ENCODE measurements around the gene PEX13. TPM values are rescaled to one million over a fixed set of nuclear protein-coding genes. Genes with fewer than 3 reads are reported as not detected.

PEX13 gene
- polyA plus RNA-seq, 1 experiment, result 11.7 TPM

- TF ChIP-seq CTCF (IDR thresholded peaks at IDR 0.05; ENCODE audit: insufficient read depth, low read depth, low read length), result no peak
- no peak for DNase-seq (ENCODE audit: low read depth)
- Histone ChIP-seq H3K4me3 (ENCODE audit: low read depth, low read length) (peak overlapping the region; percentile 50), H3K27me3 (ENCODE audit: control insufficient read depth, insufficient read depth, low read length) (no peaks in the 10 kb centered on the region), H3K36me3 (ENCODE audit: control insufficient read depth, insufficient read depth, low read length) (0 out of 2 replicates have a peak, but pooled peaks cover 3% of the 10 kb centered on the region)
- ChIA-PET CTCF (no interaction called here), POLR2A (no interaction called here)
Measured at GRCh38 chr2:61016392-61017002, 1.0 kb upstream of the PEX13 start.

- ChIA-PET POLR2A (no interaction called here), CTCF (no interaction called here)
- no peak for DNase-seq (ENCODE audit: low read depth)
- no peak for TF ChIP-seq CTCF (IDR thresholded peaks at IDR 0.05; ENCODE audit: insufficient read depth, low read depth, low read length)
- Histone ChIP-seq H3K27me3 (ENCODE audit: control insufficient read depth, insufficient read depth, low read length) (no peaks in the 10 kb centered on the region), H3K36me3 (ENCODE audit: control insufficient read depth, insufficient read depth, low read length) (0 out of 2 replicates have a peak, but pooled peaks cover 3% of the 10 kb centered on the region), H3K4me3 (ENCODE audit: low read depth, low read length) (peak overlapping the region; percentile 50)
Measured at GRCh38 chr2:61017003-61017555, 441 bp upstream of the PEX13 start.

GRCh38 chr2:61018318-61018755 lies 817 bp downstream of the PEX13 start:
- H3K27me3 ChIP-seq (ENCODE audit: control insufficient read depth, insufficient read depth, low read length), result no peaks in the 10 kb centered on the region
- peaks cover 3% of the 10 kb centered on the region; the same call in 1 of the 2 replicates for H3K36me3 ChIP-seq (ENCODE audit: control insufficient read depth, insufficient read depth, low read length)
- ChIA-PET POLR2A (no interaction called here), CTCF (interaction anchor here (0.7 kb wide), 1 partner anchor 230 kb away, joined by 3 read pairs; no protein-coding TSS in a partner anchor)
- no peak for DNase-seq (ENCODE audit: low read depth)
- TF ChIP-seq CTCF (IDR thresholded peaks at IDR 0.05; ENCODE audit: insufficient read depth, low read depth, low read length), result no peak
- peak overlapping the region; percentile 50 for H3K4me3 ChIP-seq (ENCODE audit: low read depth, low read length)

GRCh38 chr2:61018798-61019197 lies 1.3 kb downstream of the PEX13 start:
- ChIA-PET POLR2A (no interaction called here), CTCF (no interaction called here)
- H3K27me3 ChIP-seq (ENCODE audit: control insufficient read depth, insufficient read depth, low read length), result no peaks in the 10 kb centered on the region
- TF ChIP-seq CTCF (IDR thresholded peaks at IDR 0.05; ENCODE audit: insufficient read depth, low read depth, low read length), result no peak
- H3K36me3 ChIP-seq (ENCODE audit: control insufficient read depth, insufficient read depth, low read length), result peaks cover 3% of the 10 kb centered on the region; the same call in 1 of the 2 replicates
- peak overlapping the region; percentile 50 for H3K4me3 ChIP-seq (ENCODE audit: low read depth, low read length)
- no peak for DNase-seq (ENCODE audit: low read depth)

- DNase-seq (ENCODE audit: low read depth), result no peak
- Histone ChIP-seq H3K27me3 (ENCODE audit: control insufficient read depth, insufficient read depth, low read length) (no peaks in the 10 kb centered on the region), H3K4me3 (ENCODE audit: low read depth, low read length) (no peak overlapping the region), H3K36me3 (ENCODE audit: control insufficient read depth, insufficient read depth, low read length) (peaks cover 3% of the 10 kb centered on the region; the same call in 1 of the 2 replicates)
- CTCF ChIA-PET, result no interaction called here
- POLR2A ChIA-PET, result no interaction called here
- no peak for TF ChIP-seq CTCF (IDR thresholded peaks at IDR 0.05; ENCODE audit: insufficient read depth, low read depth, low read length)
Measured at GRCh38 chr2:61021228-61021660, 3.7 kb downstream of the PEX13 start.
